HepG2 (cell line): ENCODE measurements around the gene CCDC88A. TPM values are rescaled to one million over a fixed set of nuclear protein-coding genes. Genes with fewer than 3 reads are reported as not detected.

Experiments used
- HES4 ChIP-seq: sonication (generic); formaldehyde crosslinking; IDR thresholded peaks from 2 replicates; pipeline ENCODE4 v1.9.0; 2021; ENCODE audit warnings: mild to moderate bottlenecking, missing genetic modification reagents, borderline replicate concordance
- HMGXB3 ChIP-seq: sonication (generic); formaldehyde crosslinking; IDR thresholded peaks from 2 replicates; pipeline ENCODE4 v1.4.0; 2020; ENCODE audit warnings: missing genetic modification reagents, borderline replicate concordance
- JARID2 ChIP-seq: sonication (generic); formaldehyde crosslinking; IDR thresholded peaks from 2 replicates; pipeline ENCODE4 v1.8.1; 2023; ENCODE audit warnings: missing genetic modification reagents, inconsistent platforms; ENCODE audit not compliant: insufficient replicate concordance
- KDM1A ChIP-seq: IDR thresholded peaks from 2 replicates; pipeline ENCODE4 v1.6.1; 2016; ENCODE audit warnings: missing compliant biosample characterization
- NFE2 ChIP-seq: sonication (generic); formaldehyde crosslinking; IDR thresholded peaks from 2 replicates; pipeline ENCODE4 v1.4.0; 2020; ENCODE audit warnings: missing genetic modification reagents
- PRDM15 ChIP-seq: sonication (generic); formaldehyde crosslinking; IDR thresholded peaks from 2 replicates; pipeline ENCODE4 v1.4.0; 2020; ENCODE audit warnings: missing genetic modification reagents
- SMARCE1 ChIP-seq: fragments of 450-650 bp; IDR thresholded peaks from 2 replicates; pipeline ENCODE4 v1.6.1; 2017; ENCODE audit warnings: borderline replicate concordance
- ZFP37 ChIP-seq: sonication (generic); formaldehyde crosslinking; IDR thresholded peaks from 2 replicates; pipeline ENCODE4 v1.4.0; 2020; ENCODE audit warnings: missing genetic modification reagents, borderline replicate concordance
- ZMYM2 ChIP-seq: sonication (generic); formaldehyde crosslinking; IDR thresholded peaks from 2 replicates; pipeline ENCODE4 v1.8.0; 2022; ENCODE audit warnings: mild to moderate bottlenecking, missing genetic modification reagents
- ZNF12 ChIP-seq: sonication (generic); formaldehyde crosslinking; IDR thresholded peaks from 2 replicates; pipeline ENCODE4 v1.5.0; 2020; ENCODE audit warnings: missing genetic modification reagents
- ZNF180 ChIP-seq: sonication (generic); formaldehyde crosslinking; IDR thresholded peaks from 2 replicates; pipeline ENCODE4 v1.4.0; 2020; ENCODE audit warnings: low read depth, missing genetic modification reagents, borderline replicate concordance
- ZNF549 ChIP-seq: sonication (generic); formaldehyde crosslinking; IDR thresholded peaks from 2 replicates; pipeline ENCODE4 v1.5.0; 2020; ENCODE audit warnings: missing genetic modification reagents
- polyA plus RNA-seq, 8 experiments: library from polyadenylated mRNA; depleted of rRNA in 3 of 8; stranded (reverse) in 7 of 8; unstranded in 1 of 8; fragments of >200 nt; fragmentation: Illumina TruSeq in 4 of 8; extraction: Trizol in 4 of 8; gene quantifications; 2 replicates each; pipeline versions ENCODE4 v1.2.1 to v1.2.3, GENCODE V29; 2011 to 2016; ENCODE audit warnings: low read depth in 4 of 8, missing spikeins in 1 of 8, mixed read lengths in 1 of 8; ENCODE audit not compliant: insufficient read depth in 1 of 8
- total RNA-seq, 5 experiments: library from RNA; depleted of rRNA; stranded (reverse); fragments of >200 nt; fragmentation: Illumina TruSeq; extraction: Trizol; gene quantifications; 2 replicates each; pipeline ENCODE4 v1.2.3, GENCODE V29; 2016; ENCODE audit warnings: low read depth in 1 of 5

Gene CCDC88A
- total and polyA plus RNA-seq, 2 of the 13 experiments (the other 11 are each of a cell fraction or from before 2014, with no cell fraction given) = 43.2 to 84.1 TPM

- TF ChIP-seq PRDM15 (CRISPR knock-in tag) (peak; percentile 73; the same call in 1 of the 2 replicates), ZMYM2 (CRISPR knock-in tag) (no peak), ZFP37 (CRISPR knock-in tag) (peak; percentile 93), KDM1A (CRISPR knock-in tag) (peak; percentile 80; the same call in 1 of the 2 replicates), HES4 (CRISPR knock-in tag) (peak; percentile 88; the same call in 1 of the 2 replicates), HMGXB3 (CRISPR knock-in tag) (peak; percentile 82; the same call in 1 of the 2 replicates), SMARCE1 (no peak), NFE2 (no peak; the same call in 1 of the 2 replicates), ZNF549 (CRISPR knock-in tag) (0 out of 2 replicates have a peak, but pooled peaks have one; percentile 64), ZNF180 (CRISPR knock-in tag) (no peak), ZNF12 (CRISPR knock-in tag) (peak; percentile 90), JARID2 (CRISPR knock-in tag) (no peak)
Observed at GRCh38 chr2:55419679-55420438, at the start of gene CCDC88A (continued).
